SK-N-SH (cell line): ENCODE results near the gene HSPA12A. TPM values are rescaled to one million over a fixed set of nuclear protein-coding genes. Genes with fewer than 3 reads are reported as not detected.

Source experiments
- CTCF ChIA-PET: fragments of 300-600, 350-600 bp; formaldehyde crosslinking; extraction: SDS; loops from one replicate; lab custom pipeline; 2021; lab: Yijun Ruan, JAX
- POLR2A ChIA-PET: fragments of 350-600 bp; sonication (Branson Sonifier 250); formaldehyde crosslinking; extraction: SDS; loops from one replicate; lab custom pipeline; 2020; ENCODE audit warnings: antibody characterized with exemption, inconsistent platforms; lab: Yijun Ruan, JAX
- DNase-seq: peaks from one replicate; pipeline ENCODE4 v3.0.0; 2012
- H2AFZ ChIP-seq: fragments of 200-600 bp; sonication (generic); 2 replicates; pipeline ENCODE4 v1.8.1; 2016; ENCODE audit warnings: antibody characterized with exemption, mild to moderate bottlenecking, low read depth
- H3F3A ChIP-seq: fragments of 200-600 bp; sonication (generic); replicated peaks from 2 replicates; pipeline ENCODE3; 2016; ENCODE audit warnings: antibody characterized with exemption, mild to moderate bottlenecking; ENCODE audit not compliant: insufficient read depth
- H3K27ac ChIP-seq, 2 experiments: fragments of 200-500 bp in 1 of 2; fragments of 200-600 bp in 1 of 2; sonication (Bioruptor generic) in 1 of 2; sonication (generic), shearing (Covaris generic) in 1 of 2; 2 replicates each; pipeline versions ENCODE4 v1.5.1 to v1.6.1; 2014 to 2016; ENCODE audit warnings: low read depth in 2 of 2, inconsistent platforms in 1 of 2, low read length in 1 of 2, mild to moderate bottlenecking in 1 of 2, mixed read lengths in 1 of 2
- H3K27me3 ChIP-seq: fragments of 200-600 bp; sonication (generic), shearing (Covaris generic); 2 replicates; pipeline ENCODE4 v1.6.1; 2016; ENCODE audit warnings: mixed run types; ENCODE audit not compliant: insufficient read depth
- H3K36me3 ChIP-seq, 2 experiments: fragments of 200-500 bp in 1 of 2; fragments of 200-600 bp in 1 of 2; sonication (Bioruptor generic) in 1 of 2; sonication (generic) in 1 of 2; replicated peaks in 1 of 2; 2 replicates each; pipeline versions ENCODE3 to v1.5.1; 2014 to 2016; ENCODE audit warnings: low read length in 1 of 2, mild to moderate bottlenecking in 1 of 2; ENCODE audit not compliant: insufficient read depth in 2 of 2, control insufficient read depth in 1 of 2
- H3K4me1 ChIP-seq, 2 experiments: fragments of 200-500 bp in 1 of 2; fragments of 200-600 bp in 1 of 2; sonication (Bioruptor generic) in 1 of 2; sonication (generic), shearing (Covaris generic) in 1 of 2; 2 replicates each; pipeline versions ENCODE4 v1.5.1 to v1.6.1; 2014 to 2016; ENCODE audit warnings: low read depth in 1 of 2, low read length in 1 of 2, mixed run types in 1 of 2; ENCODE audit not compliant: insufficient read depth in 2 of 2, control insufficient read depth in 1 of 2
- H3K4me2 ChIP-seq: fragments of 200-600 bp; sonication (generic), shearing (Covaris generic); 2 replicates; pipeline ENCODE4 v1.6.1; 2017; ENCODE audit warnings: mixed run types
- H3K4me3 ChIP-seq, 2 experiments: fragments of 200-500 bp in 1 of 2; fragments of 200-600 bp in 1 of 2; sonication (Bioruptor generic) in 1 of 2; sonication (generic), shearing (Covaris generic) in 1 of 2; 2 replicates each; pipeline versions ENCODE4 v1.5.1 to v1.8.1; 2014 to 2016; ENCODE audit warnings: low read depth in 2 of 2, inconsistent platforms in 1 of 2, low read length in 1 of 2, mild to moderate bottlenecking in 1 of 2, mixed read lengths in 1 of 2, moderate library complexity in 1 of 2
- H3K79me2 ChIP-seq: fragments of 200-600 bp; sonication (generic); 2 replicates; pipeline ENCODE4 v1.8.1; 2017; ENCODE audit warnings: mild to moderate bottlenecking; ENCODE audit not compliant: insufficient read depth
- H3K9ac ChIP-seq: fragments of 200-600 bp; sonication (generic); 2 replicates; pipeline ENCODE4 v1.6.1; 2017; ENCODE audit warnings: mixed run types
- H3K9me2 ChIP-seq: fragments of 200-600 bp; sonication (generic); 2 replicates; pipeline ENCODE4 v1.6.1; 2017; ENCODE audit warnings: mixed run types
- H3K9me3 ChIP-seq: fragments of 200-600 bp; sonication (generic); 2 replicates; pipeline ENCODE4 v1.6.1; 2017; ENCODE audit warnings: mixed run types, mild to moderate bottlenecking, moderate library complexity
- H4K20me1 ChIP-seq: fragments of 200-600 bp; sonication (generic); 2 replicates; pipeline ENCODE4 v1.6.1; 2017; ENCODE audit warnings: mild to moderate bottlenecking, mixed run types; ENCODE audit not compliant: insufficient read depth
- FOXM1 ChIP-seq: IDR thresholded peaks from 2 replicates; pipeline ENCODE4 v1.4.0; 2012; ENCODE audit warnings: low read depth, mild to moderate bottlenecking
- MXI1 ChIP-seq: IDR thresholded peaks from 2 replicates; pipeline ENCODE4 v1.6.1; 2012; ENCODE audit warnings: mild to moderate bottlenecking, low read depth, low read length, improper control_type of control experiment
- NFIC ChIP-seq: IDR thresholded peaks from 2 replicates; pipeline ENCODE4 v1.4.0; 2012; ENCODE audit warnings: borderline replicate concordance
- NRF1 ChIP-seq: IDR thresholded peaks from 2 replicates; pipeline ENCODE4 v1.6.1; 2012; ENCODE audit warnings: low read depth, mild to moderate bottlenecking, low read length
- RAD21 ChIP-seq: IDR thresholded peaks from 2 replicates; pipeline ENCODE4 v1.6.1; 2012; ENCODE audit warnings: mild to moderate bottlenecking, low read length
- RCOR1 ChIP-seq: fragments of 150-350 bp; IDR thresholded peaks from 2 replicates; pipeline ENCODE4 v1.6.1; 2017; ENCODE audit warnings: antibody characterized with exemption, low read length
- RFX5 ChIP-seq: IDR thresholded peaks from 2 replicates; pipeline ENCODE4 v1.6.1; 2012; ENCODE audit warnings: mild to moderate bottlenecking, improper control_type of control experiment, low read length
- TAF1 ChIP-seq: IDR thresholded peaks from 2 replicates; pipeline ENCODE4 v1.6.1; 2012; ENCODE audit warnings: low read depth, mild to moderate bottlenecking, low read length, moderate library complexity, borderline replicate concordance
- TCF12 ChIP-seq: IDR thresholded peaks from 2 replicates; pipeline ENCODE4 v1.4.0; 2012
- YY1 ChIP-seq: IDR thresholded peaks from 2 replicates; pipeline ENCODE4 v1.4.0; 2012; ENCODE audit warnings: low read depth, mild to moderate bottlenecking
- WGBS: methylation state at CpG from one replicate; pipeline ENCODE4 v1.1.6; 2017; ENCODE audit warnings: low lambda C conversion rate; 5-methylcytosine and 5-hydroxymethylcytosine counted together
- polyA plus RNA-seq, 3 experiments: library from polyadenylated mRNA; depleted of rRNA; stranded (reverse); fragments of >200 nt; gene quantifications; 2 replicates each; pipeline ENCODE4 v1.2.3, GENCODE V29; 2012
- TF ChIP-seq, protein P1 (sequence below): fragments of 150-350 bp; IDR thresholded peaks from 2 replicates; pipeline ENCODE4 v1.6.1; 2016; ENCODE audit warnings: mild to moderate bottlenecking, low read depth, low read length
- TF ChIP-seq, protein P2 (sequence below): IDR thresholded peaks from 2 replicates; pipeline ENCODE4 v1.4.0; 2012; ENCODE audit warnings: low read depth
- TF ChIP-seq, protein P3 (sequence below): IDR thresholded peaks from 2 replicates; pipeline ENCODE4 v1.4.0; 2012; ENCODE audit warnings: low read depth, borderline replicate concordance
- TF ChIP-seq, protein P4 (sequence below): fragments of 150-350 bp; IDR thresholded peaks from 2 replicates; pipeline ENCODE4 v1.6.1; 2017; ENCODE audit warnings: antibody characterized with exemption, low read length, low read depth, borderline replicate concordance
- TF ChIP-seq, protein P5 (sequence below): fragments of 200-600 bp; sonication (generic); IDR thresholded peaks from 2 replicates; pipeline ENCODE4 v1.6.1; 2017; ENCODE audit warnings: antibody characterized with exemption, mild to moderate bottlenecking, moderate library complexity

HSPA12A gene
- polyA plus RNA-seq, 1 of the 3 experiments (the other 2 are of a cell fraction): 2.9 TPM

DNA sequence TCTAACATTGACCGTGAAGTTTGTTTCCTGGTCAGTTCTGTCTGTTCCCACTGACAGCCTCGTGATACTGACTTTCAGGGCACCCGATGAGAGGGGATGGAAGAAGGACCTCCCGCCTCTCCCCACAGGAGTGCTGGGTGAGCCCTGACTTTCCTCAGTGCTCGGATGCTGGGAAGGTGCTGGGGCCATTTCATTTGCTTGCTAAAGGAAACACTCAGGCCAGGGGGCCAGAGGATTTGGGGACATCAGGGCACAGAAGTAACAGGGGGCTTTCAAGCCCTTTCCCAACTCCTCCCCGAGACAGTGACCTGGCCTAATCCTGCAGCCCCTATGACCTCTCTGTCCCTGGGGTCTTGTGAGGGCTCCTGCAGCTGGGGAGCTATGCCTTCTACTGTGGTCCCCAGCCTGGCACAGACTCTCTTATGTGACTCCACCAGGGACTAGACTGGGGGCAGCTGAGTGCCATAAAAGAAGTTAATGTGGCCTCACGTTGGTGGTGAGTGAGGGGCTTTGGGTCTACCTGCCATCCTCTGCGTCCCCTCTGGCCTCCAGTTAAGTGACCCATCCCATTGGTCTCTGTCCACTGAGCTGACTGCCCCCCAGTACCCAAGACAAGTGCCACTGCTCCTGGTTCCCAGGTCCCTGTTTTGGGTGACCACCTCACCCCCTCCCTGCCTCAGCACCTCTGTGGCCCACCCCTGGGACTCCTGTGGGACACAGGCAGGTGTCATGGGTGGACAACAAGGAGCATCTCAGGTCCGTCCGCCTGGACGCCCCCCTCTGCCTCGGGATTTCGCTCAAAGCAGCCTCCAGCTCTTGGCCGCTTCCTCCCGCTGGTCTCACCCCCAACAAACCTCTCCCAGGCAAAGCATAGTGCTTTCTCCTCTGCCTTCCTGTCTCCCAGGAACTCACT lies 33.4 kb upstream of the HSPA12A start:
- Histone ChIP-seq H3K27me3 (no peaks in the 10 kb centered on the region), H3K4me3 (no peak overlapping the region), H3F3A (no peaks in the 10 kb centered on the region), H3K79me2 (no peaks in the 10 kb centered on the region), H4K20me1 (no peaks in the 10 kb centered on the region), H3K36me3 (no peaks in the 10 kb centered on the region), H3K4me2 (no peak overlapping the region), H3K9me3 (no peaks in the 10 kb centered on the region), H3K9me2 (no peaks in the 10 kb centered on the region), H3K27ac (no peak overlapping the region), H3K4me1 (peaks cover 0 to 7% of the 10 kb centered on the region in 2 experiments; a peak in 1 of 4 replicates), H3K9ac (no peak overlapping the region), H2AFZ (no peak overlapping the region)
- CTCF ChIA-PET: interaction anchor here (0.7 to 11.3 kb wide), 4 partner anchors 9 to 399 kb away, joined by 3 to 106 read pairs (median 5); no protein-coding TSS in a partner anchor
- POLR2A ChIA-PET: no interaction called here
- TF ChIP-seq MXI1 (no peak), NFIC (no peak), RCOR1 (no peak), RAD21 (no peak), TCF12 (no peak)
- TF ChIP-seq, protein P1, sequence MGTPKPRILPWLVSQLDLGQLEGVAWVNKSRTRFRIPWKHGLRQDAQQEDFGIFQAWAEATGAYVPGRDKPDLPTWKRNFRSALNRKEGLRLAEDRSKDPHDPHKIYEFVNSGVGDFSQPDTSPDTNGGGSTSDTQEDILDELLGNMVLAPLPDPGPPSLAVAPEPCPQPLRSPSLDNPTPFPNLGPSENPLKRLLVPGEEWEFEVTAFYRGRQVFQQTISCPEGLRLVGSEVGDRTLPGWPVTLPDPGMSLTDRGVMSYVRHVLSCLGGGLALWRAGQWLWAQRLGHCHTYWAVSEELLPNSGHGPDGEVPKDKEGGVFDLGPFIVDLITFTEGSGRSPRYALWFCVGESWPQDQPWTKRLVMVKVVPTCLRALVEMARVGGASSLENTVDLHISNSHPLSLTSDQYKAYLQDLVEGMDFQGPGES: no peak
- DNase-seq: no peak
- 89% methylated on average over 12 of the region's 15 CpGs for WGBS

DNA sequence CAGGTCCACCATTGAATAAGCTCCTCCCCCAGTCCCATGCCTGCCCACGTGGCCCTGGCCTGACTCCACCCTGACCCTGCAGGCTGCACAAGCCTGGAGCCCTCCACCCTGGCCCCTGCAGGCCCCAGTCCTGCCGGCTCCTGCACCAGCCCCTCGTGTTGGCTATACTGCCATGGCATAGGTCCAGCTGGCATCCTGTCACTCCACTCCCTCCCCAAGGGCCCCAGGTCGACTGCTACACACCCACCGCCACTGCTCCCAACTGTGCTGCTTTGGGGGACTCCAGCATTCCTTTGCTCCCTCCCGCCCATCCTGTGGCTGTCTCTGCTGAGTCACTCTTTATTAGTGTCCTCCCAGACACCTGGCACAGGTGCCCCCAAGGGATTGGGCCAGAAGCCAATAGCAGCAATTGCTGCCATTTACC lies 32.4 kb upstream of the HSPA12A start:
- WGBS: 55% methylated on average over 5 of the region's 6 CpGs

More for the DNA sequence above, 32.4 kb upstream of the HSPA12A start:
- Histone ChIP-seq H2AFZ (no peak overlapping the region), H3K4me2 (no peak overlapping the region), H4K20me1 (no peaks in the 10 kb centered on the region), H3K9ac (no peak overlapping the region), H3K27ac (no peak overlapping the region), H3K27me3 (no peaks in the 10 kb centered on the region), H3K9me2 (no peaks in the 10 kb centered on the region), H3F3A (no peaks in the 10 kb centered on the region), H3K4me3 (no peak overlapping the region), H3K4me1 (peaks cover 0 to 7% of the 10 kb centered on the region in 2 experiments; a peak in 1 of 4 replicates), H3K36me3 (no peaks in the 10 kb centered on the region), H3K9me3 (no peaks in the 10 kb centered on the region), H3K79me2 (no peaks in the 10 kb centered on the region)
- ChIA-PET CTCF (interaction anchor here (1.0 to 11.3 kb wide), 3 partner anchors 8 to 147 kb away, joined by 3 to 106 read pairs (median 7); no protein-coding TSS in a partner anchor), POLR2A (interaction anchor here (0.5 kb wide), 1 partner anchor 14 kb away, joined by 4 read pairs; no protein-coding TSS in a partner anchor)
- TF ChIP-seq, protein P2, sequence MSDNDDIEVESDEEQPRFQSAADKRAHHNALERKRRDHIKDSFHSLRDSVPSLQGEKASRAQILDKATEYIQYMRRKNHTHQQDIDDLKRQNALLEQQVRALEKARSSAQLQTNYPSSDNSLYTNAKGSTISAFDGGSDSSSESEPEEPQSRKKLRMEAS: no peak
- TF ChIP-seq YY1: no peak
- TF ChIP-seq NRF1: no peak
- TF ChIP-seq RFX5: no peak
- no peak for TF ChIP-seq TCF12
- TF ChIP-seq, protein P3, sequence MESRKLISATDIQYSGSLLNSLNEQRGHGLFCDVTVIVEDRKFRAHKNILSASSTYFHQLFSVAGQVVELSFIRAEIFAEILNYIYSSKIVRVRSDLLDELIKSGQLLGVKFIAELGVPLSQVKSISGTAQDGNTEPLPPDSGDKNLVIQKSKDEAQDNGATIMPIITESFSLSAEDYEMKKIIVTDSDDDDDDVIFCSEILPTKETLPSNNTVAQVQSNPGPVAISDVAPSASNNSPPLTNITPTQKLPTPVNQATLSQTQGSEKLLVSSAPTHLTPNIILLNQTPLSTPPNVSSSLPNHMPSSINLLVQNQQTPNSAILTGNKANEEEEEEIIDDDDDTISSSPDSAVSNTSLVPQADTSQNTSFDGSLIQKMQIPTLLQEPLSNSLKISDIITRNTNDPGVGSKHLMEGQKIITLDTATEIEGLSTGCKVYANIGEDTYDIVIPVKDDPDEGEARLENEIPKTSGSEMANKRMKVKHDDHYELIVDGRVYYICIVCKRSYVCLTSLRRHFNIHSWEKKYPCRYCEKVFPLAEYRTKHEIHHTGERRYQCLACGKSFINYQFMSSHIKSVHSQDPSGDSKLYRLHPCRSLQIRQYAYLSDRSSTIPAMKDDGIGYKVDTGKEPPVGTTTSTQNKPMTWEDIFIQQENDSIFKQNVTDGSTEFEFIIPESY: no peak
- TF ChIP-seq, protein P4, sequence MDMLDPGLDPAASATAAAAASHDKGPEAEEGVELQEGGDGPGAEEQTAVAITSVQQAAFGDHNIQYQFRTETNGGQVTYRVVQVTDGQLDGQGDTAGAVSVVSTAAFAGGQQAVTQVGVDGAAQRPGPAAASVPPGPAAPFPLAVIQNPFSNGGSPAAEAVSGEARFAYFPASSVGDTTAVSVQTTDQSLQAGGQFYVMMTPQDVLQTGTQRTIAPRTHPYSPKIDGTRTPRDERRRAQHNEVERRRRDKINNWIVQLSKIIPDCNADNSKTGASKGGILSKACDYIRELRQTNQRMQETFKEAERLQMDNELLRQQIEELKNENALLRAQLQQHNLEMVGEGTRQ: no peak
- TF ChIP-seq, protein P5, sequence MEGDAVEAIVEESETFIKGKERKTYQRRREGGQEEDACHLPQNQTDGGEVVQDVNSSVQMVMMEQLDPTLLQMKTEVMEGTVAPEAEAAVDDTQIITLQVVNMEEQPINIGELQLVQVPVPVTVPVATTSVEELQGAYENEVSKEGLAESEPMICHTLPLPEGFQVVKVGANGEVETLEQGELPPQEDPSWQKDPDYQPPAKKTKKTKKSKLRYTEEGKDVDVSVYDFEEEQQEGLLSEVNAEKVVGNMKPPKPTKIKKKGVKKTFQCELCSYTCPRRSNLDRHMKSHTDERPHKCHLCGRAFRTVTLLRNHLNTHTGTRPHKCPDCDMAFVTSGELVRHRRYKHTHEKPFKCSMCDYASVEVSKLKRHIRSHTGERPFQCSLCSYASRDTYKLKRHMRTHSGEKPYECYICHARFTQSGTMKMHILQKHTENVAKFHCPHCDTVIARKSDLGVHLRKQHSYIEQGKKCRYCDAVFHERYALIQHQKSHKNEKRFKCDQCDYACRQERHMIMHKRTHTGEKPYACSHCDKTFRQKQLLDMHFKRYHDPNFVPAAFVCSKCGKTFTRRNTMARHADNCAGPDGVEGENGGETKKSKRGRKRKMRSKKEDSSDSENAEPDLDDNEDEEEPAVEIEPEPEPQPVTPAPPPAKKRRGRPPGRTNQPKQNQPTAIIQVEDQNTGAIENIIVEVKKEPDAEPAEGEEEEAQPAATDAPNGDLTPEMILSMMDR: no peak
- no peak for TF ChIP-seq TAF1
- no peak for TF ChIP-seq MXI1
- TF ChIP-seq FOXM1: no peak
- DNase-seq: no peak
